ENCODE measurements around the gene ANKH. TPM values are rescaled to one million over a fixed set of nuclear protein-coding genes. Genes with fewer than 3 reads are reported as not detected.

Gene ANKH
- total and polyA plus RNA-seq, 2 donors (not counting 1 experiment from before 2014, with no cell fraction given) = 13.7 to 71.1 TPM

- Histone ChIP-seq H3K4me1 (ENCODE audit: control insufficient read depth in 2 of 2, insufficient read depth in 2 of 2, low read length in 2 of 2) (no peaks in the 10 kb centered on the region), H3K36me3 (replicated peaks in 1 of 2; ENCODE audit: control extremely low read depth in 1 of 2, control insufficient read depth in 1 of 2, extremely low read depth in 1 of 2, insufficient read depth in 2 of 2, low read length in 1 of 2) (no peaks in the 10 kb centered on the region), H3K27me3 (replicated peaks in 1 of 4; ENCODE audit: control extremely low read depth in 1 of 4, control insufficient read depth in 3 of 4, insufficient read depth in 4 of 4, low read length in 3 of 4) (no peaks in the 10 kb centered on the region), H3K27ac (ENCODE audit: low read length in 2 of 2) (no peak overlapping the region), H3K79me2 (ENCODE audit: control insufficient read depth, insufficient read depth, low read length) (no peaks in the 10 kb centered on the region), H2AFZ (ENCODE audit: insufficient read depth, low read depth, low read length, poor library complexity, severe bottlenecking) (no peak overlapping the region), H3K9me3 (ENCODE audit: control extremely low read depth in 1 of 3, control insufficient read depth in 2 of 3, insufficient read depth in 1 of 3, low read length in 2 of 3) (no peaks in the 10 kb centered on the region), H3K4me3 (ENCODE audit: control extremely low read depth in 1 of 5, extremely low read depth in 1 of 5, insufficient read depth in 1 of 5, low read depth in 2 of 5, low read length in 4 of 5) (no peak overlapping the region), H4K20me1 (ENCODE audit: control insufficient read depth, insufficient read depth, low read length, poor library complexity, severe bottlenecking) (no peaks in the 10 kb centered on the region), H3K4me2 (replicated peaks; ENCODE audit: low read depth, low read length, poor library complexity, severe bottlenecking) (no peak overlapping the region), H3K9ac (ENCODE audit: low read length) (no peak overlapping the region)
- Mint-ChIP-seq H3K27me3 (no peaks in the 10 kb centered on the region), H3K4me3 (no peak overlapping the region), H3K27ac (no peak overlapping the region), H3K4me1 (peaks cover 7% of the 10 kb centered on the region), H3K9me3 (ENCODE audit: insufficient read depth) (no peaks in the 10 kb centered on the region)
- DNase-seq (no peak), ATAC-seq (ENCODE audit: low read depth) (no peak)
- ChIA-PET POLR2A (no interaction called here), CTCF (no interaction called here)
- intact Hi-C loops (cut with micrococcal nuclease) = no loop called here
- no peak for TF ChIP-seq CTCF (IDR thresholded peaks at IDR 0.05)
- no peak for TF ChIP-seq EZH2 (IDR thresholded peaks at IDR 0.05; ENCODE audit: borderline replicate concordance, insufficient read depth, low read depth, low read length, poor library complexity, severe bottlenecking)
- WGBS (ENCODE audit: insufficient coverage) = 100% methylated on average over 1 of the region's 8 CpGs
Measured at GRCh38 chr5:14773588-14773987, 98.0 kb downstream of the ANKH start.

GRCh38 chr5:14771972-14772371 is 99.6 kb downstream of the ANKH start:
- intact Hi-C loops (cut with micrococcal nuclease) = no loop called here
- Mint-ChIP-seq H3K27me3 (no peaks in the 10 kb centered on the region), H3K9me3 (ENCODE audit: insufficient read depth) (no peaks in the 10 kb centered on the region), H3K4me3 (no peak overlapping the region), H3K4me1 (peaks cover 12% of the 10 kb centered on the region), H3K27ac (no peak overlapping the region)
- Histone ChIP-seq H4K20me1 (ENCODE audit: control insufficient read depth, insufficient read depth, low read length, poor library complexity, severe bottlenecking) (no peaks in the 10 kb centered on the region), H3K4me2 (replicated peaks; ENCODE audit: low read depth, low read length, poor library complexity, severe bottlenecking) (no peak overlapping the region), H3K9me3 (ENCODE audit: control extremely low read depth in 1 of 3, control insufficient read depth in 2 of 3, insufficient read depth in 1 of 3, low read length in 2 of 3) (no peaks in the 10 kb centered on the region), H3K4me3 (ENCODE audit: control extremely low read depth in 1 of 5, extremely low read depth in 1 of 5, insufficient read depth in 1 of 5, low read depth in 2 of 5, low read length in 4 of 5) (no peak overlapping the region), H3K36me3 (replicated peaks in 1 of 2; ENCODE audit: control extremely low read depth in 1 of 2, control insufficient read depth in 1 of 2, extremely low read depth in 1 of 2, insufficient read depth in 2 of 2, low read length in 1 of 2) (no peaks in the 10 kb centered on the region), H3K9ac (ENCODE audit: low read length) (no peak overlapping the region), H3K4me1 (ENCODE audit: control insufficient read depth in 2 of 2, insufficient read depth in 2 of 2, low read length in 2 of 2) (no peaks in the 10 kb centered on the region), H3K27ac (ENCODE audit: low read length in 2 of 2) (no peak overlapping the region), H3K79me2 (ENCODE audit: control insufficient read depth, insufficient read depth, low read length) (no peaks in the 10 kb centered on the region), H3K27me3 (replicated peaks in 1 of 4; ENCODE audit: control extremely low read depth in 1 of 4, control insufficient read depth in 3 of 4, insufficient read depth in 4 of 4, low read length in 3 of 4) (no peaks in the 10 kb centered on the region), H2AFZ (ENCODE audit: insufficient read depth, low read depth, low read length, poor library complexity, severe bottlenecking) (no peak overlapping the region)
- WGBS (ENCODE audit: insufficient coverage) = 86% methylated on average over 1 of the region's 3 CpGs
- POLR2A ChIA-PET = no interaction called here
- ATAC-seq (ENCODE audit: low read depth) = no peak
- TF ChIP-seq EZH2 (IDR thresholded peaks at IDR 0.05; ENCODE audit: borderline replicate concordance, insufficient read depth, low read depth, low read length, poor library complexity, severe bottlenecking) (no peak), CTCF (IDR thresholded peaks at IDR 0.05) (no peak)
- CTCF ChIA-PET = interaction anchor here (0.6 to 0.7 kb wide), 2 partner anchors 30 to 66 kb away, joined by 3 to 4 read pairs; no protein-coding TSS in a partner anchor
- no peak for DNase-seq
